Measurements from ENCODE around the gene EIF1. TPM values are rescaled to one million over a fixed set of nuclear protein-coding genes. Genes with fewer than 3 reads are reported as not detected.

EIF1 gene
- total and polyA plus RNA-seq, 2 experiments from 2014 or later: 285 to 726 TPM

GRCh38 chr17:41651625-41652460 is 36.8 kb upstream of the EIF1 start:
- TF ChIP-seq CTCF (IDR thresholded peaks at IDR 0.05; ENCODE audit: low read depth, low read length): no peak
- H3K9me3 ChIP-seq (ENCODE audit: low read depth): no peaks in the 10 kb centered on the region
- no peak overlapping the region for H3K27ac ChIP-seq
- no peaks in the 10 kb centered on the region for H3K27me3 ChIP-seq
- no peaks in the 10 kb centered on the region for H3K4me1 ChIP-seq (ENCODE audit: low read depth)
- no peaks in the 10 kb centered on the region for H3K36me3 ChIP-seq
- no peak for DNase-seq (ENCODE audit: low read depth in 1 of 2, low spot score in 1 of 2)
- H3K4me3 ChIP-seq: no peak overlapping the region

- Histone ChIP-seq H3K4me1 (ENCODE audit: low read depth) (no peaks in the 10 kb centered on the region), H3K27ac (no peak overlapping the region), H3K9me3 (ENCODE audit: low read depth) (no peaks in the 10 kb centered on the region), H3K27me3 (no peaks in the 10 kb centered on the region), H3K36me3 (no peaks in the 10 kb centered on the region), H3K4me3 (no peak overlapping the region)
- DNase-seq (ENCODE audit: low read depth in 1 of 2, low spot score in 1 of 2): no peak
- TF ChIP-seq CTCF (IDR thresholded peaks at IDR 0.05; ENCODE audit: low read depth, low read length): no peak
Measured at GRCh38 chr17:41652461-41652970, 36.2 kb upstream of the EIF1 start.

GRCh38 chr17:41653421-41653820 is 35.3 kb upstream of the EIF1 start:
- no peaks in the 10 kb centered on the region for H3K4me1 ChIP-seq (ENCODE audit: low read depth)
- DNase-seq (ENCODE audit: low read depth in 1 of 2, low spot score in 1 of 2): no peak
- H3K9me3 ChIP-seq (ENCODE audit: low read depth): no peaks in the 10 kb centered on the region
- no peaks in the 10 kb centered on the region for H3K27me3 ChIP-seq
- no peak overlapping the region for H3K4me3 ChIP-seq
- H3K27ac ChIP-seq: no peak overlapping the region
- no peak for TF ChIP-seq CTCF (IDR thresholded peaks at IDR 0.05; ENCODE audit: low read depth, low read length)
- H3K36me3 ChIP-seq: no peaks in the 10 kb centered on the region

GRCh38 chr17:41653892-41654677 is 34.6 kb upstream of the EIF1 start:
- no peak for DNase-seq (ENCODE audit: low read depth in 1 of 2, low spot score in 1 of 2)
- Histone ChIP-seq H3K4me3 (no peak overlapping the region), H3K27me3 (no peaks in the 10 kb centered on the region), H3K27ac (no peak overlapping the region), H3K4me1 (ENCODE audit: low read depth) (no peaks in the 10 kb centered on the region), H3K36me3 (no peaks in the 10 kb centered on the region), H3K9me3 (ENCODE audit: low read depth) (no peaks in the 10 kb centered on the region)
- TF ChIP-seq CTCF (IDR thresholded peaks at IDR 0.05; ENCODE audit: low read depth, low read length): no peak

GRCh38 chr17:41654678-41655607 is 33.7 kb upstream of the EIF1 start:
- Histone ChIP-seq H3K4me1 (ENCODE audit: low read depth) (no peaks in the 10 kb centered on the region), H3K27me3 (no peaks in the 10 kb centered on the region), H3K4me3 (no peak overlapping the region), H3K36me3 (no peaks in the 10 kb centered on the region), H3K27ac (no peak overlapping the region), H3K9me3 (ENCODE audit: low read depth) (no peaks in the 10 kb centered on the region)
- TF ChIP-seq CTCF (IDR thresholded peaks at IDR 0.05; ENCODE audit: low read depth, low read length): no peak
- DNase-seq (ENCODE audit: low read depth in 1 of 2, low spot score in 1 of 2): no peak
